ENCODE results near the gene PAXX.

Gene PAXX

GRCh38 chr9:136981588-136982231 is 10.5 kb upstream of the PAXX start:
- no peak for DNase-seq (ENCODE audit: extremely low read depth, low read depth)
- TF ChIP-seq CTCF (IDR thresholded peaks at IDR 0.05; ENCODE audit: low read depth, low read length, missing control alignments), result no peak
- no peak overlapping the region for H3K4me3 ChIP-seq (replicated peaks; ENCODE audit: low read depth, low read length)

- no peak within 1 kb of the TSS for H3K4me3 ChIP-seq (replicated peaks; ENCODE audit: low read depth, low read length)
- TF ChIP-seq CTCF (IDR thresholded peaks at IDR 0.05; ENCODE audit: low read depth, low read length, missing control alignments), result no peak
- no peak for DNase-seq (ENCODE audit: extremely low read depth, low read depth)
Measured at GRCh38 chr9:136982232-136983051, 9.8 kb upstream of the PAXX start, which contains the start of gene LCNL1. TSS of gene LCNL1 (plus strand) at chr9:136982993. CDS start at chr9:136983587, 594 bp downstream.

GRCh38 chr9:136983167-136983566 is 9.1 kb upstream of the PAXX start:
- TF ChIP-seq CTCF (IDR thresholded peaks at IDR 0.05; ENCODE audit: low read depth, low read length, missing control alignments), result no peak
- no peak overlapping the region for H3K4me3 ChIP-seq (replicated peaks; ENCODE audit: low read depth, low read length)
- DNase-seq (ENCODE audit: extremely low read depth, low read depth), result no peak

GRCh38 chr9:136983656-136984314 is 8.4 kb upstream of the PAXX start:
- no peak for DNase-seq (ENCODE audit: extremely low read depth, low read depth)
- TF ChIP-seq CTCF (IDR thresholded peaks at IDR 0.05; ENCODE audit: low read depth, low read length, missing control alignments), result no peak
- H3K4me3 ChIP-seq (replicated peaks; ENCODE audit: low read depth, low read length), result no peak overlapping the region

GRCh38 chr9:136984464-136985026 is 7.7 kb upstream of the PAXX start:
- DNase-seq (ENCODE audit: extremely low read depth, low read depth), result no peak
- no peak for TF ChIP-seq CTCF (IDR thresholded peaks at IDR 0.05; ENCODE audit: low read depth, low read length, missing control alignments)
- H3K4me3 ChIP-seq (replicated peaks; ENCODE audit: low read depth, low read length), result no peak overlapping the region

- no peak overlapping the region for H3K4me3 ChIP-seq (replicated peaks; ENCODE audit: low read depth, low read length)
- no peak for DNase-seq (ENCODE audit: extremely low read depth, low read depth)
- TF ChIP-seq CTCF (IDR thresholded peaks at IDR 0.05; ENCODE audit: low read depth, low read length, missing control alignments), result no peak
Measured at GRCh38 chr9:136985027-136985602, 7.1 kb upstream of the PAXX start.

All from HFF-Myc (cell line).